Trophoblast cell (in vitro differentiated cells and primary cell): Measurements from ENCODE around the gene OR10H5.
A peak's percentile ranks its signal among the peaks of the same experiment; 100 is the strongest.
"Not testable (repeated sequence)": the region's sequence is repeated elsewhere in the genome, so short reads cannot be mapped to it uniquely, and the experiment has no call there.

ENCODE experiments used
- DNase-seq, 2 donors: peaks; one replicate each; pipeline ENCODE4 v3.0.0-alpha.2; 2016
- H2AFZ ChIP-seq: 2 replicates; pipeline ENCODE4 v1.6.1; 2013; ENCODE audit warnings: low read length, moderate library complexity, mild to moderate bottlenecking; ENCODE audit not compliant: insufficient read depth, poor library complexity
- H2AK5ac ChIP-seq: 2 replicates; pipeline ENCODE4 v1.6.1; 2013; ENCODE audit warnings: mild to moderate bottlenecking, low read length
- H2BK120ac ChIP-seq: 2 replicates; pipeline ENCODE4 v1.6.1; 2013; ENCODE audit warnings: low read length, mild to moderate bottlenecking, moderate library complexity; ENCODE audit not compliant: insufficient read depth, poor library complexity
- H2BK12ac ChIP-seq: 2 replicates; pipeline ENCODE4 v1.6.1; 2013; ENCODE audit warnings: mild to moderate bottlenecking, low read length, moderate library complexity
- H2BK5ac ChIP-seq: 2 replicates; pipeline ENCODE4 v1.6.1; 2013; ENCODE audit warnings: low read length, low read depth, moderate library complexity, mild to moderate bottlenecking; ENCODE audit not compliant: poor library complexity
- H3K14ac ChIP-seq: 2 replicates; pipeline ENCODE4 v1.6.1; 2013; ENCODE audit warnings: mild to moderate bottlenecking, low read length
- H3K18ac ChIP-seq: 2 replicates; pipeline ENCODE4 v1.6.1; 2013; ENCODE audit warnings: mild to moderate bottlenecking, low read length
- H3K23ac ChIP-seq: 2 replicates; pipeline ENCODE4 v1.6.1; 2013; ENCODE audit warnings: low read length
- H3K27ac ChIP-seq: 2 replicates; pipeline ENCODE4 v1.5.1; 2013; ENCODE audit warnings: low read depth, mild to moderate bottlenecking, inconsistent platforms, low read length, moderate library complexity
- H3K27me3 ChIP-seq: 2 replicates; pipeline ENCODE4 v1.6.1; 2013; ENCODE audit warnings: inconsistent platforms, mild to moderate bottlenecking, low read length, moderate library complexity; ENCODE audit not compliant: insufficient read depth
- H3K36me3 ChIP-seq, 2 experiments: 1 replicate in 1 of 2; 2 replicates in 1 of 2; pipeline ENCODE4 v1.6.1; 2013; ENCODE audit warnings: low read length in 2 of 2, mild to moderate bottlenecking in 2 of 2, moderate library complexity in 1 of 2; ENCODE audit not compliant: insufficient read depth in 2 of 2, control insufficient read depth in 1 of 2
- H3K4ac ChIP-seq: 2 replicates; pipeline ENCODE4 v1.6.1; 2013; ENCODE audit warnings: low read depth, mild to moderate bottlenecking, low read length, moderate library complexity
- H3K4me1 ChIP-seq, 2 experiments: 1 replicate in 1 of 2; 2 replicates in 1 of 2; pipeline ENCODE4 v1.6.1; 2013; ENCODE audit warnings: low read length in 2 of 2, mild to moderate bottlenecking in 2 of 2, moderate library complexity in 1 of 2; ENCODE audit not compliant: insufficient read depth in 2 of 2, control insufficient read depth in 1 of 2
- H3K4me2 ChIP-seq: 2 replicates; pipeline ENCODE4 v1.6.1; 2013; ENCODE audit warnings: inconsistent platforms, mild to moderate bottlenecking, low read length, moderate library complexity
- H3K4me3 ChIP-seq: 2 replicates; pipeline ENCODE4 v1.5.1; 2013; ENCODE audit warnings: mild to moderate bottlenecking, low read depth, low read length, inconsistent platforms
- H3K79me1 ChIP-seq: one replicate; pipeline ENCODE4 v1.6.1; 2013; ENCODE audit warnings: low read length
- H3K79me2 ChIP-seq: 2 replicates; pipeline ENCODE4 v1.6.1; 2013; ENCODE audit warnings: low read length, mild to moderate bottlenecking; ENCODE audit not compliant: control insufficient read depth, insufficient read depth, poor library complexity
- H3K9ac ChIP-seq: 2 replicates; pipeline ENCODE4 v1.6.1; 2013; ENCODE audit warnings: mild to moderate bottlenecking, low read length
- H3K9me3 ChIP-seq: 2 replicates; pipeline ENCODE4 v1.6.1; 2013; ENCODE audit warnings: low read depth, mild to moderate bottlenecking, control low read depth, inconsistent platforms, low read length; ENCODE audit not compliant: insufficient read depth
- H4K12ac ChIP-seq: 2 replicates; pipeline ENCODE4 v1.6.1; 2013; ENCODE audit warnings: low read depth, mild to moderate bottlenecking, low read length, moderate library complexity
- H4K8ac ChIP-seq: 2 replicates; pipeline ENCODE4 v1.6.1; 2013; ENCODE audit warnings: low read depth, mild to moderate bottlenecking, low read length, moderate library complexity
- H4K91ac ChIP-seq: one replicate; pipeline ENCODE4 v1.6.1; 2013; ENCODE audit warnings: low read depth, mild to moderate bottlenecking, low read length, moderate library complexity
- WGBS: extraction: QIAGEN DNeasy Blood & Tissue Kit; methylation state at CpG from one replicate; pipeline ENCODE4 v1.1.7; 2013; ENCODE audit warnings: missing lambda C conversion rate; ENCODE audit not compliant: insufficient read length, insufficient coverage; ENCODE audit errors: extremely low coverage; 5-methylcytosine and 5-hydroxymethylcytosine counted together

OR10H5 gene

DNA sequence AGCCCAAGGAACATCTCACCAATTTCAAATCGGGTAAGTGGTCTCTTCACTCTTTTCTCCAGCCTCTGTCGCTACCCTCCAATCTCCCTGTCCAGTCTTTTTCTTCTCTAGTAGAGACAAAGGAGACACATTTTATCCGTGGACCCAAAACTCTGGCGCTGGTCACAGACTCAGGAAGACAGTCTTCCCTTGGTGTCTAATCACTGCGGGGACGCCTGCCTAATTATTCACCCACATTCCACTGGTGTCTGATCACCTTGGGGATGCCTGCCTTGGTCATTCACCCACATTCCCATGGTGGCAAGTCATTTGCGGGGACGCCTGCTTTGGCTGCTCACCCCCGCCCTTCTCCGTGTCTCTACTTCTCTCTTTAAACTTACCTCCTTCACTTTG, 41.8 kb downstream of the OR10H5 start:
- DNase-seq: no peak
- Histone ChIP-seq H2AFZ (no peak overlapping the region), H3K4me2 (no peak overlapping the region), H4K8ac (peak overlapping the region; percentile 57), H3K4me3 (no peak overlapping the region), H3K9ac (no peak overlapping the region), H3K27me3 (no peaks in the 10 kb centered on the region), H2BK5ac (peak overlapping the region; percentile 61), H3K9me3 (peaks cover 18% of the 10 kb centered on the region), H3K79me2 (no peaks in the 10 kb centered on the region), H3K14ac (peak overlapping the region; percentile 27), H2AK5ac (peak overlapping the region; percentile 69), H3K79me1 (peaks cover 12% of the 10 kb centered on the region), H4K12ac (no peak overlapping the region), H3K36me3 (peaks cover 0 to 2% of the 10 kb centered on the region in 2 experiments), H3K23ac (no peak overlapping the region), H2BK120ac (peak overlapping the region; percentile 88), H3K18ac (peak overlapping the region; percentile 48), H2BK12ac (peak overlapping the region; percentile 82), H4K91ac (peak overlapping the region; percentile 91), H3K4ac (peak overlapping the region; percentile 44), H3K27ac (peak overlapping the region; percentile 85), H3K4me1 (no peaks in the 10 kb centered on the region)
- no CpG with 5 or more reads among the region's 10 CpGs for WGBS

DNA sequence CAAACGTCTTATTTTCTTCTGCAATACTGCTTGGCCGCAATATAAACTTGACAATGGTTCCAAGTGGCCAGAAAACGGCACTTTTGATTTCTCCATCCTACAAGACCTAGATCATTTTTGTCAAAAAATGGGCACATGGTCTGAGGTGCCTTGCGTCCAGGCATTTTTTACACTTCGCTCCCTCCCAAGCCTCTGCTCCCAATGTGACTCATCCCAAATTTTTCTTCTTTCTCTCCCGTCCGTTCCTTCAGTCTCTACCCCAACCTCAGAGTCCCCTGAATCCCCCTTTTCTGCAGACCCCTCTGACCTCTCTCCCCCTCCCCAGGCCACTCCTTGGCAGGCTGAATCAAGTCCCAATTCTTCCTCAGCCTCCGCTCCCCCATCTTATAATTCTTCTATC, 42.3 kb downstream of the OR10H5 start:
- H3K18ac ChIP-seq: no peak overlapping the region
- no peaks in the 10 kb centered on the region for H3K79me2 ChIP-seq
- peaks cover under 1 to 3% of the 10 kb centered on the region in 2 experiments for H3K4me1 ChIP-seq
- H4K8ac ChIP-seq: no peak overlapping the region
- H3K4me2 ChIP-seq: peak overlapping the region; percentile 5
- peaks cover 0 to 6% of the 10 kb centered on the region in 2 experiments for H3K36me3 ChIP-seq
- H4K12ac ChIP-seq: no peak overlapping the region
- peak overlapping the region; percentile 59 for H4K91ac ChIP-seq
- peaks cover 16% of the 10 kb centered on the region for H3K79me1 ChIP-seq
- peak in 1 of 2 donors; percentile 22 for DNase-seq
- no peak overlapping the region for H3K23ac ChIP-seq
- H3K4me3 ChIP-seq: no peak overlapping the region
- peaks cover 18% of the 10 kb centered on the region for H3K9me3 ChIP-seq
- no peak overlapping the region for H2AFZ ChIP-seq
- H3K27ac ChIP-seq: peak overlapping the region; percentile 85
- no peaks in the 10 kb centered on the region for H3K27me3 ChIP-seq
- no peak overlapping the region for H2AK5ac ChIP-seq
- H2BK120ac ChIP-seq: peak overlapping the region; percentile 14
- no peak overlapping the region for H3K4ac ChIP-seq
- no peak overlapping the region for H3K9ac ChIP-seq
- peak overlapping the region; percentile 68 for H2BK5ac ChIP-seq
- H2BK12ac ChIP-seq: peak overlapping the region; percentile 24
- no peak overlapping the region for H3K14ac ChIP-seq
- no CpG with 5 or more reads among the region's 8 CpGs for WGBS

GRCh38 chr19:15831626-15832025, 44.2 kb downstream of the OR10H5 start:
- no peak overlapping the region for H3K9ac ChIP-seq
- H3K79me2 ChIP-seq: no peaks in the 10 kb centered on the region
- H3K23ac ChIP-seq: no peak overlapping the region
- no peak overlapping the region for H2AFZ ChIP-seq
- peak overlapping the region; percentile 8 for H4K91ac ChIP-seq
- H4K8ac ChIP-seq: no peak overlapping the region
- H3K27me3 ChIP-seq: no peaks in the 10 kb centered on the region
- peak; percentile 60 to 77 for DNase-seq
- peaks cover 0 to 6% of the 10 kb centered on the region in 2 experiments for H3K36me3 ChIP-seq
- no peak overlapping the region for H3K18ac ChIP-seq
- peaks cover 18% of the 10 kb centered on the region for H3K9me3 ChIP-seq
- H4K12ac ChIP-seq: no peak overlapping the region
- no peak overlapping the region for H2BK5ac ChIP-seq
- H3K4me3 ChIP-seq: no peak overlapping the region
- no peak overlapping the region for H3K27ac ChIP-seq
- H3K4me1 ChIP-seq: peaks cover 3 to 4% of the 10 kb centered on the region in 2 experiments
- no peak overlapping the region for H2BK12ac ChIP-seq
- H2AK5ac ChIP-seq: no peak overlapping the region
- H3K79me1 ChIP-seq: peaks cover 25% of the 10 kb centered on the region
- no peak overlapping the region for H3K4me2 ChIP-seq
- 100% methylated on average over 1 of the region's 5 CpGs for WGBS
- H2BK120ac ChIP-seq: no peak overlapping the region
- no peak overlapping the region for H3K14ac ChIP-seq
- no peak overlapping the region for H3K4ac ChIP-seq

GRCh38 chr19:15834232-15834631, 46.8 kb downstream of the OR10H5 start:
- H3K27ac ChIP-seq: peak overlapping the region; percentile 71
- peak overlapping the region; percentile 39 for H2AK5ac ChIP-seq
- not testable (repeated sequence) for H3K36me3 ChIP-seq, H3K23ac ChIP-seq, H3K9ac ChIP-seq, H3K4me3 ChIP-seq, DNase-seq, H3K4me2 ChIP-seq, H3K4me1 ChIP-seq, H3K27me3 ChIP-seq, H4K8ac ChIP-seq, H3K4ac ChIP-seq, H2AFZ ChIP-seq, H4K12ac ChIP-seq, H3K18ac ChIP-seq, H3K79me2 ChIP-seq
- H2BK120ac ChIP-seq: peak overlapping the region; percentile 89
- peaks cover 13% of the 10 kb centered on the region for H3K9me3 ChIP-seq
- peaks cover 21% of the 10 kb centered on the region for H3K79me1 ChIP-seq
- H2BK5ac ChIP-seq: peak overlapping the region; percentile 88
- peak overlapping the region; percentile 81 for H4K91ac ChIP-seq
- peak overlapping the region; percentile 32 for H2BK12ac ChIP-seq
- WGBS: no CpG with 5 or more reads among the region's 3 CpGs
- H3K14ac ChIP-seq: peak overlapping the region; percentile 39
